Mesenchymal stem cell (in vitro differentiated cells and primary cell): ENCODE data around the gene MSRB3.

ENCODE experiments used
- DNase-seq: peaks from one replicate; pipeline ENCODE4 v3.0.0-alpha.2; 2013
- H2AFZ ChIP-seq: one replicate; pipeline ENCODE4 v1.6.1; 2013; ENCODE audit warnings: low read depth, mild to moderate bottlenecking, control low read depth, inconsistent platforms, low read length, moderate library complexity
- H2AK5ac ChIP-seq: 2 replicates; pipeline ENCODE4 v1.6.1; 2013; ENCODE audit warnings: low read length, moderate library complexity, mild to moderate bottlenecking, inconsistent platforms; ENCODE audit not compliant: severe bottlenecking
- H2BK120ac ChIP-seq: one replicate; pipeline ENCODE4 v1.6.1; 2013; ENCODE audit warnings: low read depth, mild to moderate bottlenecking, inconsistent platforms, low read length, moderate library complexity
- H2BK12ac ChIP-seq, 2 experiments: one replicate each; pipeline ENCODE4 v1.6.1; 2013; ENCODE audit warnings: inconsistent platforms in 2 of 2, low read length in 2 of 2, mild to moderate bottlenecking in 2 of 2, moderate library complexity in 2 of 2, control low read depth in 1 of 2
- H2BK15ac ChIP-seq: one replicate; pipeline ENCODE4 v1.6.1; 2013; ENCODE audit warnings: mild to moderate bottlenecking, low read depth, inconsistent platforms; ENCODE audit not compliant: poor library complexity, severe bottlenecking
- H2BK5ac ChIP-seq: 2 replicates; pipeline ENCODE4 v1.6.1; 2013; ENCODE audit warnings: low read depth, mild to moderate bottlenecking, low read length, control low read depth, inconsistent platforms; ENCODE audit not compliant: poor library complexity, severe bottlenecking
- H3K14ac ChIP-seq, 2 experiments: one replicate each; pipeline ENCODE4 v1.6.1; 2013; ENCODE audit warnings: inconsistent platforms in 2 of 2, low read length in 2 of 2, control low read depth in 1 of 2, mild to moderate bottlenecking in 1 of 2, moderate library complexity in 1 of 2
- H3K18ac ChIP-seq, 2 experiments: one replicate each; pipeline ENCODE4 v1.6.1; 2013; ENCODE audit warnings: inconsistent platforms in 2 of 2, low read length in 2 of 2, control low read depth in 1 of 2, low read depth in 1 of 2, mild to moderate bottlenecking in 1 of 2
- H3K23ac ChIP-seq, 2 experiments: one replicate each; pipeline ENCODE4 v1.6.1; 2013; ENCODE audit warnings: inconsistent platforms in 2 of 2, low read length in 2 of 2, mild to moderate bottlenecking in 2 of 2, moderate library complexity in 2 of 2, control low read depth in 1 of 2
- H3K27ac ChIP-seq: 2 replicates; pipeline ENCODE4 v1.5.1; 2013; ENCODE audit warnings: mild to moderate bottlenecking, moderate library complexity, low read length, control low read depth, inconsistent platforms; ENCODE audit not compliant: poor library complexity, severe bottlenecking
- H3K27me3 ChIP-seq, 2 experiments: 2 replicates each; pipeline versions ENCODE4 v1.6.1 to v1.7.0; 2013; ENCODE audit warnings: low read length in 2 of 2, mild to moderate bottlenecking in 2 of 2, moderate library complexity in 2 of 2, control low read depth in 1 of 2, inconsistent platforms in 1 of 2; ENCODE audit not compliant: control insufficient read depth in 1 of 2, insufficient read depth in 1 of 2
- H3K36me3 ChIP-seq, 2 experiments: 2 replicates each; pipeline versions ENCODE4 v1.6.1 to v1.7.0; 2013; ENCODE audit warnings: low read length in 2 of 2, control low read depth in 1 of 2, inconsistent platforms in 1 of 2, low read depth in 1 of 2, mild to moderate bottlenecking in 1 of 2; ENCODE audit not compliant: insufficient read depth in 2 of 2, control insufficient read depth in 1 of 2
- H3K4ac ChIP-seq, 2 experiments: one replicate each; pipeline ENCODE4 v1.6.1; 2013; ENCODE audit warnings: inconsistent platforms in 2 of 2, low read length in 2 of 2, mild to moderate bottlenecking in 2 of 2, moderate library complexity in 2 of 2, control low read depth in 1 of 2, low read depth in 1 of 2
- H3K4me1 ChIP-seq: 2 replicates; pipeline ENCODE4 v1.6.1; 2013; ENCODE audit warnings: low read depth, low read length, control low read depth; ENCODE audit not compliant: control insufficient read depth, insufficient read depth
- H3K4me2 ChIP-seq: 2 replicates; pipeline ENCODE4 v1.6.1; 2013; ENCODE audit warnings: low read length, mild to moderate bottlenecking, inconsistent platforms; ENCODE audit not compliant: poor library complexity, severe bottlenecking
- H3K4me3 ChIP-seq, 2 experiments: 2 replicates each; pipeline versions ENCODE4 v1.5.1 to v1.7.0; 2013; ENCODE audit warnings: low read length in 2 of 2, mild to moderate bottlenecking in 2 of 2, control low read depth in 1 of 2, low read depth in 1 of 2; ENCODE audit not compliant: insufficient read depth in 1 of 2
- H3K79me1 ChIP-seq: replicated peaks from 2 replicates; pipeline ENCODE4 v1.6.1; 2013; ENCODE audit warnings: mild to moderate bottlenecking, control low read depth, low read length, inconsistent platforms; ENCODE audit not compliant: poor library complexity, severe bottlenecking
- H3K9ac ChIP-seq: 2 replicates; pipeline ENCODE4 v1.7.0; 2013; ENCODE audit warnings: mild to moderate bottlenecking, low read length, moderate library complexity
- H3K9me3 ChIP-seq: 2 replicates; pipeline ENCODE4 v1.7.0; 2013; ENCODE audit warnings: mild to moderate bottlenecking, low read length; ENCODE audit not compliant: control insufficient read depth
- H4K8ac ChIP-seq: one replicate; pipeline ENCODE4 v1.6.1; 2013; ENCODE audit warnings: inconsistent platforms, mild to moderate bottlenecking, low read length, moderate library complexity
- H4K91ac ChIP-seq: one replicate; pipeline ENCODE4 v1.6.1; 2013; ENCODE audit warnings: mild to moderate bottlenecking, low read length, inconsistent platforms
- WGBS: methylation state at CpG from one replicate; pipeline ENCODE4 v1.1.7; 2013; ENCODE audit warnings: mixed read lengths; 5-methylcytosine and 5-hydroxymethylcytosine counted together

Gene MSRB3

GRCh38 chr12:65459545-65459944 lies 181.1 kb downstream of the MSRB3 start:
- Histone ChIP-seq H3K4me3 (no peak overlapping the region), H3K79me1 (no peaks in the 10 kb centered on the region), H3K4ac (no peak overlapping the region), H3K9ac (no peak overlapping the region), H2BK15ac (no peak overlapping the region), H2AFZ (no peak overlapping the region), H2BK12ac (no peak overlapping the region), H3K27ac (peak overlapping the region; percentile 47), H3K4me2 (no peak overlapping the region), H3K9me3 (no peaks in the 10 kb centered on the region), H3K27me3 (no peaks in the 10 kb centered on the region), H3K4me1 (peaks cover 10% of the 10 kb centered on the region), H4K8ac (no peak overlapping the region), H2AK5ac (no peak overlapping the region), H3K36me3 (peaks cover 2 to 32% of the 10 kb centered on the region in 2 experiments), H4K91ac (no peak overlapping the region), H3K23ac (no peak overlapping the region), H3K14ac (no peak overlapping the region), H2BK120ac (no peak overlapping the region), H2BK5ac (no peak overlapping the region), H3K18ac (no peak overlapping the region)
- no peak for DNase-seq

DNA sequence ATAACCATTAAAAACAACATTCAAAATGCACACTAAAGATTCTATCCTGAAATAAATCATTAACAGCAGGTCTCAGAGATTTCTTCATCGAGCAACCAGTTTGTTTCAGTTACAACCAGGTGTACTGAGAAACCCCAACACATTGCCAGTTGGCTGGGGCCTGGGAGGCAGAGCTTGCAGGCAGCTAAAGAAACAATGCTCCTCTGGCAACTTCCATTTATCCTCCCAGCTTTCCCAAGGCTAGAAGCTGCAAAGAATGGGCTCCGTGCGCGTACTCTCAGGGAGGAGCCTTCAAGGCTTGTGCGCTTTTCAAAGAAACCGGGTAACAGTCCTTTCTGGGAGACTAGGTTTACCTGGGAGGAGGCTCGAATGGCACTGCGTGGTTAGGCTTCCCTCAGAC lies 181.6 kb downstream of the MSRB3 start:
- H3K4me3 ChIP-seq: no peak overlapping the region
- H3K4me1 ChIP-seq: peaks cover 10% of the 10 kb centered on the region
- no peak overlapping the region for H3K4me2 ChIP-seq
- H3K9ac ChIP-seq: no peak overlapping the region
- H2AK5ac ChIP-seq: peak overlapping the region; percentile 95
- no peak overlapping the region for H2BK120ac ChIP-seq
- H3K23ac ChIP-seq: no peak overlapping the region
- peak overlapping the region; percentile 10 for H3K27ac ChIP-seq
- no peak overlapping the region for H3K14ac ChIP-seq
- no peak overlapping the region for H3K18ac ChIP-seq
- peak overlapping the region; percentile 68 for H4K91ac ChIP-seq
- H2AFZ ChIP-seq: no peak overlapping the region
- peaks cover 2 to 27% of the 10 kb centered on the region in 2 experiments for H3K36me3 ChIP-seq
- no peak overlapping the region for H2BK15ac ChIP-seq
- no peaks in the 10 kb centered on the region for H3K79me1 ChIP-seq
- no peaks in the 10 kb centered on the region for H3K27me3 ChIP-seq
- DNase-seq: no peak
- H3K9me3 ChIP-seq: no peaks in the 10 kb centered on the region
- no peak overlapping the region for H3K4ac ChIP-seq
- no peak overlapping the region for H4K8ac ChIP-seq
- no peak overlapping the region for H2BK12ac ChIP-seq
- 76% methylated on average over 8 of the region's 8 CpGs for WGBS
- H2BK5ac ChIP-seq: peak overlapping the region; percentile 35

DNA sequence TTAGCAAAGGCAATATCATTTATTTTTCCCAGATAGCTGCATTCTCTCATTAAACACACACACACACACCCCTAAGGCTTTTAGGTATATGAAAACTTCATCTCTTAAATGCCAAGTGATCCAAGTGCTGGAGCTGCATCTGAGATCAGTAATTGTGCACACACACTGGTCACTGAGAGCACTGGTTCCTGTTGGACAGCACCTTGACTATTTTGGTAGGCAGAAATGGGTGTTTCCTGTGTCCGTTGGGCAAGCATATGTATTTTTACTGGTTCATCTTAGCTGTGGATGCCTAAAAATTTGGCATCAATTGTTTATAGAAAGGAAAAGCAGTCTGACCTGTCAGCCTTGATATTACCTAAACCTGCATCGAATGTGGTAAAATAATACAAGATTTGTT lies 182.5 kb downstream of the MSRB3 start:
- Histone ChIP-seq H3K36me3 (peaks cover 8 to 25% of the 10 kb centered on the region in 2 experiments), H2AK5ac (no peak overlapping the region), H4K91ac (no peak overlapping the region), H4K8ac (no peak overlapping the region), H3K23ac (no peak overlapping the region), H3K14ac (no peak overlapping the region), H3K4me3 (no peak overlapping the region), H3K18ac (no peak overlapping the region), H2BK15ac (no peak overlapping the region), H3K9ac (no peak overlapping the region), H2BK12ac (no peak overlapping the region), H3K4me2 (no peak overlapping the region), H3K27me3 (no peaks in the 10 kb centered on the region), H3K79me1 (no peaks in the 10 kb centered on the region), H3K4ac (no peak overlapping the region), H3K4me1 (peaks cover 12% of the 10 kb centered on the region), H3K27ac (no peak overlapping the region), H3K9me3 (no peaks in the 10 kb centered on the region), H2BK5ac (no peak overlapping the region), H2AFZ (no peak overlapping the region), H2BK120ac (no peak overlapping the region)
- DNase-seq: no peak
- WGBS: 97% methylated on average over 2 of the region's 2 CpGs

DNA sequence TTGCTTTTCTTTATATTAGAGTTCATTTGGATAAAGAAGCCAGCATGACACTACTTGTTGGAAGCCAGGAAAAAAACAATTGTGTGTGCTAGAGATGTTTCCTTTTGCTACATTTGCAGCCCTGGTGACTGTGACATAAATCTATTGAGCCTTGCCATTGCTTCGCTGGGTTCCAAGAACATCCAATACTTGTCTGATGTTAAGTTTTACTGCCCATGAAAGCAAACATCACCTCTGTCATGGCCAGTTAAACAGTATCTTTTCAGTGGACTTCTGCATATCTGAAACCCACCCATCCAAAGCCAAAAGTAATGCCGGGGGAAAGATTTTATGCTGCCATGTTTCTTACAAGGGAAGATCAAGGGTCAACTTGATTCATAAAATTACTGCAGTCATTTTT lies 184.0 kb downstream of the MSRB3 start:
- H3K23ac ChIP-seq: no peak overlapping the region
- H3K4me3 ChIP-seq: no peak overlapping the region
- H2BK120ac ChIP-seq: no peak overlapping the region
- no peak overlapping the region for H3K4ac ChIP-seq
- H3K9me3 ChIP-seq: no peaks in the 10 kb centered on the region
- H3K14ac ChIP-seq: no peak overlapping the region
- H2BK12ac ChIP-seq: no peak overlapping the region
- peaks cover 8 to 25% of the 10 kb centered on the region in 2 experiments for H3K36me3 ChIP-seq
- H3K18ac ChIP-seq: peak overlapping the region in 1 of 2 experiments; percentile 43
- H3K79me1 ChIP-seq: no peaks in the 10 kb centered on the region
- no peak overlapping the region for H2BK15ac ChIP-seq
- no peak overlapping the region for H2AFZ ChIP-seq
- no peak overlapping the region for H2BK5ac ChIP-seq
- H3K27me3 ChIP-seq: no peaks in the 10 kb centered on the region
- peaks cover 12% of the 10 kb centered on the region for H3K4me1 ChIP-seq
- H3K9ac ChIP-seq: no peak overlapping the region
- no peak overlapping the region for H4K91ac ChIP-seq
- no peak overlapping the region for H2AK5ac ChIP-seq
- no peak for DNase-seq
- peak overlapping the region; percentile 88 for H3K27ac ChIP-seq
- 97% methylated on average over 2 of the region's 2 CpGs for WGBS
- H3K4me2 ChIP-seq: no peak overlapping the region
- H4K8ac ChIP-seq: no peak overlapping the region
